GM12892 (cell line): ENCODE results near the gene IL17A.

Source experiments
- POLR2A ChIP-seq: IDR thresholded peaks from 2 replicates; pipeline ENCODE4 v1.6.1; 2011; ENCODE audit warnings: low read depth, low read length, control low read depth
- POLR2AphosphoS5 ChIP-seq: IDR thresholded peaks from 2 replicates; pipeline ENCODE4 v1.6.1; 2011; ENCODE audit warnings: low read depth, low read length, control low read depth
- TAF1 ChIP-seq: IDR thresholded peaks from 2 replicates; pipeline ENCODE4 v1.6.1; 2011; ENCODE audit warnings: low read depth, mild to moderate bottlenecking, control low read depth, low read length, borderline replicate concordance

DNA sequence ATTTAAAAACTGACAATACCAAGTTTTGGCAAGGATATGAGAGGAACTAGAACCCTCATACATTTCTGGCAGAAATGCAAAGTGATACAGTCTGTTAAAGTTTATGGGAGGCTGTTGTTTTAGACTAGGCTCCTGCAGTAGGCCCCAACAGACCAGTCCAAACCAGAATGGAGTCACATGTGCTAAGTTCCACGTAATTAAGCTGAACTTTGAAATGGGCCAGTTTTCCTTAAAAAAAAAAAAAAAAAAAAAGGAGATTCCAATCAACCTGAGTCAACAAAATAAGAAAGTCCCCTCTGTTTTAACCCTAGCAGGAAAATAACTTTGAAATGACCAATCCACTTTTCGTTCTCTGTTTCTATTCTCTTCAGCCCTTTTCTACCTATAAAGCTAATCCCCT, 31.6 kb downstream of the IL17A start:
- TF ChIP-seq POLR2A (no peak), POLR2AphosphoS5 (no peak), TAF1 (no peak)
